GM13977 (cell line): Measurements from ENCODE around the gene TNFSF12.

Experiments
- DNase-seq: peaks from one replicate; pipeline ENCODE4 v3.0.0; 2012; ENCODE audit warnings: low spot score
- in situ Hi-C: fragments of 300-500 bp; cut with MboI; formaldehyde crosslinking; loops from one replicate; pipeline ENCODE4 v1.12.0; 2022; ENCODE audit warnings: low sequenced_read_pairs, low pct_unique_long_range_greater_than_20kb, mixed read lengths, inconsistent platforms; ENCODE audit not compliant: unreplicated experiment
- TF ChIP-seq, protein P1 (sequence below): IDR thresholded peaks from 2 replicates; pipeline ENCODE4 v1.5.1; 2012; ENCODE audit warnings: mild to moderate bottlenecking, control low read depth; ENCODE audit not compliant: insufficient read depth; ENCODE audit errors: extremely low read depth, missing control alignments

TNFSF12 gene

GRCh38 chr17:7513850-7514419 lies 34.9 kb upstream of the TNFSF12 start:
- TF ChIP-seq, protein P1, sequence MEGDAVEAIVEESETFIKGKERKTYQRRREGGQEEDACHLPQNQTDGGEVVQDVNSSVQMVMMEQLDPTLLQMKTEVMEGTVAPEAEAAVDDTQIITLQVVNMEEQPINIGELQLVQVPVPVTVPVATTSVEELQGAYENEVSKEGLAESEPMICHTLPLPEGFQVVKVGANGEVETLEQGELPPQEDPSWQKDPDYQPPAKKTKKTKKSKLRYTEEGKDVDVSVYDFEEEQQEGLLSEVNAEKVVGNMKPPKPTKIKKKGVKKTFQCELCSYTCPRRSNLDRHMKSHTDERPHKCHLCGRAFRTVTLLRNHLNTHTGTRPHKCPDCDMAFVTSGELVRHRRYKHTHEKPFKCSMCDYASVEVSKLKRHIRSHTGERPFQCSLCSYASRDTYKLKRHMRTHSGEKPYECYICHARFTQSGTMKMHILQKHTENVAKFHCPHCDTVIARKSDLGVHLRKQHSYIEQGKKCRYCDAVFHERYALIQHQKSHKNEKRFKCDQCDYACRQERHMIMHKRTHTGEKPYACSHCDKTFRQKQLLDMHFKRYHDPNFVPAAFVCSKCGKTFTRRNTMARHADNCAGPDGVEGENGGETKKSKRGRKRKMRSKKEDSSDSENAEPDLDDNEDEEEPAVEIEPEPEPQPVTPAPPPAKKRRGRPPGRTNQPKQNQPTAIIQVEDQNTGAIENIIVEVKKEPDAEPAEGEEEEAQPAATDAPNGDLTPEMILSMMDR: no peak
- no peak for DNase-seq
- in situ Hi-C loops: no loop called here

- in situ Hi-C loops: loop anchor here (5.0 kb wide), 1 partner anchor 41 kb away; the partner anchor contains the start of gene TNFSF13
- TF ChIP-seq, protein P1: no peak
- no peak for DNase-seq
These were observed 32.8 kb upstream of the TNFSF12 start for GRCh38 chr17:7515911-7516610.

GRCh38 chr17:7523033-7523432 lies 25.8 kb upstream of the TNFSF12 start:
- DNase-seq: no peak
- TF ChIP-seq, protein P1: peak; percentile 61
- in situ Hi-C loops: no loop called here

GRCh38 chr17:7528842-7529241 lies 20.0 kb upstream of the TNFSF12 start:
- TF ChIP-seq, protein P1: no peak
- no peak for DNase-seq
- in situ Hi-C loops: no loop called here

DNA sequence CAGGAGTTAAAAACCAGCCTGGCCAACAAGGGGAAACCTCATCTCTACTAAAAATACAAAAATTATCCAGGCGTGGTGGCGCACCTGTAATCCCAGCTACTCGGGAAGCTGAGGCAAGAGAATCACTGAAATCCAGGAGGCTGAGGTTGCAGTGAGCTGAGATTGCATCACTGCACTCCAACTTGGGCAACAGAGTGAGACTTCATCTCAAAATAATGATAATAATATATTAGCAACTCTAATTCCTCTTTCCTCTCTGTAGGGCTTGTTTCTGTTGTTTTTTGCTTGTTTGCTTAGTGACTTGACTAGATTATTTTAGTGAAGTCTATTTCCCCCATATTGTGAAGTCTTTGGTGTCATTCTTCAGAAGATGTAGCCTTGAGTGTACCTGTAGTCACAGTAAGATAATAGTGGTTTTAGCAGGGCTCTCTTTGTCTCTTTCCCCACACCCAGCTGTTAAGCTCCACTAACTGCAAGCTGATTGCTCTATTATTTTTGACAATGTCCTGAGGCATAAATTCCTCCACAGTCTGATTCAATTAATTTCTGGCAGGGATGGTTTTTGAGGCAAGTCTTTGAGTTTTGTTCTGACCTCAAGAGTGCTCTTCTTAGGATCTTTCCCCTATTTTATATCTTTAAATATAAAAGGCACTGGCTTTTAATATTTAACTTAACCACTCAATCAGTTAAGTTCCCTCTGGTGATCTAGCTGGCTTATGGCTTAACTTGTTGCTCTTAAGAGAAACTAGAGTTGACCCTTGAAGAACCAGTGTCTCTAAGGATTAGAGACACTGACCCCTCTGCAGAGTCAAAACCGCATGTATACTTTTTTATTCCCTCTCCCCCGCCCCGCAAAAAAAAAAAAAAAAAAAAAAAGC lies 18.6 kb upstream of the TNFSF12 start:
- DNase-seq: no peak
- in situ Hi-C loops: no loop called here
- TF ChIP-seq, protein P1: no peak

DNA sequence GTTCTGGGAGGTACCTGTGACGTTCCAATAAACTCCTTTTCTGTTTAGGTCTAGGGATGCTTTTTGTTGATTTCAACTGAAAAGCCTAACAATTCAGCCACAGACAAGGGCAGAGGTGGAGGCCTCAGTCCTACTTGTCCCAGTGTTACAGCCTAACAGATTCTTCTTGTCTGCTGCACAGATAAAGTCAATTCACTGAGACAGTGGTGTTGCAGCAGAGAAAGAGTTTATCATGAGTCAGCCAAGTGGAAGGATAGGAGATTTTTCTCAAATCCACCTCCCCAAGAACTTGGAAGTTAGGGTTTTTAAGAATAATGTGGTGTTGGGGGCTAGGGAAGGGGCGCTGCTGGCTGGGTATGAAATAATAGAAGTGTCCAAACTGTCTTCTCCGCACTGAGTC lies 10.8 kb upstream of the TNFSF12 start:
- TF ChIP-seq, protein P1: no peak
- in situ Hi-C loops: no loop called here
- no peak for DNase-seq
